HG03039 (cell line): ENCODE measurements around the gene AK8.

ENCODE experiments used
- ATAC-seq: cut with Tn5 transposase; IDR thresholded peaks from one replicate; pipeline ENCODE4 v1.9.1; 2021; ENCODE audit warnings: mild to moderate bottlenecking, moderate library complexity; ENCODE audit not compliant: unreplicated experiment

Gene AK8

DNA sequence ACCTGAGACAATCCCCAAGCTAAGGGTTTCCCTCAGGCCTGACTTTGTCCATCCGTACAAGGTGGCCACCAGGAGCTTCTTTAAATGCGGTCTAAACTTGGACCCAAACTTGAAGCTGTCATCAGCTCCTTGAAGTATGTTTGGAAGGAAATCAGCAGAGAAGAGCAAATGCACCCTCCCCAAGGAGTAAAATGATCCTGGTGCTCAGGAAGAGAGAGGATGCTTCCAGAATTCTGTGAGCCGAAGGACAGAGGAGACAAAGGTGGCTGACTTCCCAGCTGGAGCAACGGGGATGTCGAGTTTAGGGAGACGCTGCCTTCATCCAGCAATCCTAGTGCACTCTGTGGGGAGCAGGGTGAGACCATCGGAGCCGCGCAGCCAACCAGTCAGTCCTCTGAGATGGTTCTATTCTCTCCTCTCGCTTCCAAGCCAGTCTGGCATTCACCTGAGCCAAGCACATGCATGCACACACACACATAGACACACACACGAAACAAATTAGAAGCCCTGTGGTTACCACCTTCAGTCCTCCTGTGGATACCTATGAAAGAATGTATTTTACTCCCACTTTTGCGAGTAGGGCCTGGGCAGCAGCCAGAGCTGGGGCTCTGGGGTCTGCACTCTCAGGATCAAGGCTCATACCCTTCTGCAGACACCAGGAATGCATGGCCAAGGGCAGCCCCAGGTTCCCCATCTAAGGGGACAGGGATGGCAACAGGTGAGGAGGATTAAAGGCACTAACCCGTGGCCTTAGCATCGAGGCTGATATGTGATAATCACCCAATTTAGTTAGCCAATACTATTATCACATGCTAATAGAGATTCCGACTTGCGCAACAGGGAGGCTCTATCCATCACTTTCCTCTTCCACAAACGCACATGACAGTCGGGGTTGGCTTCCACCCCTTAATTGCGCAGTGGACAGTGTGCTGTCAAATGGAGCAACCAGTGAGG lies 132.1 kb downstream of the AK8 start:
- no peak for ATAC-seq

DNA sequence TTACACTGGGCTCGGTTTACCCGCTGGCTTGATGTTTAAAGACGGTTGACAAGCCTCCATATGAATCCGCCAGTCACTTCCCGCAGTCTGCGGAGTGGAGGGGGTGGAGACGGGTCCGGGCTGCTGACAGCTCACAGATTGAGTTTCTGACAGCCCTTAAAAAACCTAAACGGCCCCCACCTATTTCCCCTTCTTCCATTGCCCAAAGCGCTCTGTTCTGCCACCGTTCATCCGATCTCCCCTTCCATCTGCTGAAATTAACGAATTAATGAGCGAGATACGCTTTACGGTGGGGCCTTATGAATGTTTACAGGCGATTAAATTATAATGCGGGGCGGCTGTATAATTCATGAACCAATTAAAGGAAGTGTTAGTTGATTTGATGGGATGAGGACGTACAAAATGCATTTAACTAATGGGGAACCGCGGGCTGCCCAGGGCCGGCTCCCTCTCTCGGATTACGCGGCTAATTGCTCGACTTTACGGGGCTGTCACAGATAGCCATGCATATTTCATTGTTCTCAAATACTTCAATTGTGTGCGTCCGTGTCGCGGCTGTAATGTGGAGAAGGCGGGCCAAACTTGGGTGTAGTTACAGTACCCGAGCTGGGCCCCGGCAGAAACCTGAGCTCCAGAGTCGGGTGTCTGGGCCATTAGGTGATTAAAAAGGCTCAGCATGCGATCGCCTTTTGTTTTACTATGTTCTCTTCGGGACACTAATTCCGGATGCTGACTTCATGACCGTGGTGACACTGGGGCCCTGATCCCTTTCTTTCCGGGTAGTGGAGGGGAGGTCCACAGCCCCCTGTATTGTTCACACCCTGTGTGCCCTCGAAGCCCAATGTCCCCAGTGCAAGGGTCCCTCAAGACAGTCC lies 133.0 kb downstream of the AK8 start:
- ATAC-seq: no peak

DNA sequence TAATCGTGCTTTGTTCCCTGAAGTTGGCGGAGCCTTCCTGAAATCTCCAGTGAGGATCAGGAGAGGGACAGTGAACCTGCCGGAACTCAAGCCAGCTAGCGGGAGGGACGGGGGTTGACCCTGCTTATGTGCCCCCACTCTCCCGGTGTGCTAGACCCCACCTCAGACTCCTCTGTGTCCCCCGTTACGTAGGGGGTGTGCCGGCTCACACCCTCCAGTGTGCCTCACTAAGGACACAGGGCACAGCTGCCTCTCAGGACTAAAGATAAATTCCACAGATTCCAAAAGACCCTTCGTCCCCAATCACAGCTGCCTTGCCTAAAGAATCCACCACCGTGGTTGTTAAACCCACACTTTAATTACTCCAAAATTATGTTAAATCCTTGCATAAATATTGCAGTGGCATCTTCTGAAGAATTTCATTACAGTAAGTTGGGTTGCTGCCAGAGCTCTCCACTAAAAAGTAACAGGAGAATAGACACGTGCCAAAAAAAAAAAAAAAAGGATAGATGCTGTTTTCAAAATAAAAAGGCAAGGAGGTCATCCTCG lies 134.1 kb downstream of the AK8 start:
- no peak for ATAC-seq

DNA sequence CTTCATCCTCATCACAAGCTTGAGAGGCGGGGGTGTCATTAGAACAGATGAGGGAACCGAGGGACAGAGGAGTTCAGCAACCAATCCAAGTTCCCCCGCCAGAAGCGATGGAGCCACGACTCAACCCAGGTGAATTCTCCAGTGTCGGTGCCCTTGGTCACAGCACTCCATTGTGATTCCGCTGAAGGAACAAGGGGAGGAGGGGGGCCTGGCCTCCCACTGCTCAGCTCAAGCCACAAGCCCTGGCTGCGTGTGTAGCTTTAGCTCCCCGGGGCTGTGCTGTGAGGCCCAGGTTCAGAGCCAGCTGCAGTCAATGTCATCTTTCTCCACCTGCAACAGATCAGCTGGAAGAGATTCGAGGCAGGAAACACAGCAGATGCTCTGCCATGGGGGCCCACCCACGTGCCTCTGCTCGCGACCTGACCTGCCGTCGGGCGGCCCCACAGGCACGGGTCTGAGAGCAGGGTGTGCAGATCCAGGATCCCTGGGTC lies 135.2 kb downstream of the AK8 start:
- no peak for ATAC-seq

DNA sequence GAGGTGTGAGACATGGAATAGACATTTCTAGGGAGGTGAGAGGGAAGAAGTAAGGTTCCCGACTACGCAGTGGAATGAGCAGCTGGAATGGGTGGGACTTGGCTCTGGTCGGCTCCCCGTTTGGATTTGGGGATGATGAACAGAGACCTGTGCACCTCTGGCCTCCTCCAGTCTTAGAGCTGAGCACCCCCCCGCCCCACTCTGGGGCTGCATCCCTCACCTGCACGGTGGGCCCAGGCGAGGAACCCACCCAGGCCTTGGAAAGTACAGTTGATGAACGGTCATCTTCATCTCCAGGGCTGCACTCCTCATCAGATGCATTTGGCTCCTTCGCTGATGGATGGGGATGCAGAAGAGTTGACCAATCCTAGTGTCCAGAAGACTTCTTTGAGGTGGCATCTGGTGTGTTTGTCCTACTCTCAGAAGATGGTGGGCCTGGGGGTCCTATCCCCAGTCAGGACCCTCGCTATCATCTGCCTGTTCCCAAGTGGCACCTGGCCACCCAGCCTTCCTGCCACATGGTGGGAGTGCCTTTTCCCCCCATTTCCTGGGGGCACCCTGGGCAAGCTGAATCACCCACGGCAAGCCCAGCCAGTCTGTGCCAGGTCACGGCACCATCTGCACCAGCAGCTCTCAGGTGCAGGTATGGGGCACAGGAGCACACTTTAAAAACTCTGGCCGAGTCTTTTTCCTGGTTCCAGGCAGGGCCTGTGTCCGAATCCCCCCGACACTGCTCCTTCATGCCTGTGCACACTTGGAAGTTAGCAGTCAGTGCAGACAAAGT lies 137.4 kb downstream of the AK8 start:
- ATAC-seq: no peak

- ATAC-seq: no peak
Observed at GRCh38 chr9:132739710-132740310, 138.3 kb downstream of the AK8 start.

DNA sequence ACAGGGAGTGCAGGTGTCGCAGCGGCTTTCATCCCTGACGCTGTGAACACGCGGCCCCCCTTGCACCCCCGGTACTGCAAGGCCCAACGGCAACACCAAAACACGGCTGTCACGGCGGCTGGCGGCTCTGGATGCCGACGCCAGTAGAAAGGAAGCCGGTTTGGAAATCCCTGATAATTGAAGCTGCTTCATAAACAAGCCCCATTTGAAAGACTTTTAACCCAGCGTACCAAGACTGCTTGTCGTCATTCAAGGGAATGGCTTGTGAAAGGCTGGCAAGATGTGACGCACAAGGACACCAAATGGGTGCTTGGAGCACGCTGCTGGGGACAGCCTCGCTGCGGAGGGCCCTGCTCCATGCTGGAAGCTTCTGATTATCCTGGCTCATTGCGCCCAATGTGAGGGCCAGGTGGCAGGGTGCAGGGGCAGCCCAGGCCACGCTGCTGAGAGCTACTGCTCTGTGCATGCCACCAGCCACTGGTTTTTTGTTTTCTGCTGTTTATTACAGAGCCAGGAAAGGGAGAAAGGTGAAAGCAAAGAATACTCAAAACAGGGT lies 144.7 kb downstream of the AK8 start:
- ATAC-seq: no peak

- no peak for ATAC-seq
Observed at GRCh38 chr9:132732326-132733259, 145.5 kb downstream of the AK8 start.

GRCh38 chr9:132731230-132731629 lies 146.9 kb downstream of the AK8 start:
- ATAC-seq: no peak

- no peak for ATAC-seq
Observed at GRCh38 chr9:132730054-132731033, 147.7 kb downstream of the AK8 start.

- ATAC-seq: no peak
Observed at GRCh38 chr9:132729235-132729890, 148.7 kb downstream of the AK8 start.

GRCh38 chr9:132728497-132728896 lies 149.6 kb downstream of the AK8 start:
- ATAC-seq: no peak

- no peak for ATAC-seq
Observed at GRCh38 chr9:132728071-132728470, 150.0 kb downstream of the AK8 start.

DNA sequence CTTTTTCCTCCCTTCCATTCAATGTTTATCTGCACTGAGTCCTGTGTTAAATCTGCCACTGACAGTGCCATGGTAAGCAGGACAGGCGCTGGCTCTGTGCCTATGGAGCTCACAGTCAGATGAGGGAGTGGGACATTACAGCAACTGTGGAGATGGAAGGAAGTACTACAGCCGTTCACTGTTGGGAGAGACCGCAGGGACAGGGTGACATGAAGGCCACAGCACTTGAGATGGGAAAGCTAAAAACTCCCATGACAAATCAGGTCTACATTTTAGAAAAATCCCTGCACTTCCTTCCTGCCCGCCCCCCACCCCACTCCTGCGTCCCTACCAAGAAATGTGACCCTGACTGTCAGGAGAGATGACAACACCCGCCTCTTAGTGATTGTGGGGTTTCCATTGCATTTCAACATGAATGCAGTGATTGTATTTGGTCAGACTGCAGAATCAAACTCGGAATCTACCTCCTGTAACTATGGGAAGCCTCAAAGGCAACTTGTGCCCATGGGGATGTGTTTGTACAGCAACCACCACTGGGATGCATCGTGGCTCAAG lies 151.4 kb downstream of the AK8 start:
- ATAC-seq: no peak

DNA sequence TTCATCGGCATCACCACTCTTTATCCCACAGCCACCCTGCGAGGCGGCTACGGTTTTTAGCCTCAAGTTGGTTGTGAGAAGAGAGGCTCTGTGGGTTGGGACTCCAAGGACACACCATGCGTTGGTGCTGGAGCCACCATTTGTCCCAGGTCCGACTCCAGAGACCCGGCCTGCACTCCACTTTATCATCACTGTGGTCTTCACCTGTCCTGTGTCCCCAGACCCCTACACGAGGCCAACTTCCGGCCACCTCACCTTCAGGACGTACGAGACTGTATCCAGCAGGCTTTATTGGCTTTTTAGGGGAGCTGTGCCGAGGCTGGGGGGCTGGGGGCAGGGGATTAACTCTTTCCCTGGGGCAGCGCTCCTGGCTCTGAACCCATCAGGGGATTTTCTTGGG lies 152.8 kb downstream of the AK8 start:
- no peak for ATAC-seq

GRCh38 chr9:132723809-132724208 lies 154.3 kb downstream of the AK8 start:
- ATAC-seq: no peak

- no peak for ATAC-seq
Observed at GRCh38 chr9:132722564-132723065, 155.5 kb downstream of the AK8 start.
